Measurements from ENCODE around the gene CRYBB1. TPM values are rescaled to one million over a fixed set of nuclear protein-coding genes. Genes with fewer than 3 reads are reported as not detected.

The CRYBB1 gene
- total RNA-seq, 2 experiments from 2014 or later, result not detected

DNA sequence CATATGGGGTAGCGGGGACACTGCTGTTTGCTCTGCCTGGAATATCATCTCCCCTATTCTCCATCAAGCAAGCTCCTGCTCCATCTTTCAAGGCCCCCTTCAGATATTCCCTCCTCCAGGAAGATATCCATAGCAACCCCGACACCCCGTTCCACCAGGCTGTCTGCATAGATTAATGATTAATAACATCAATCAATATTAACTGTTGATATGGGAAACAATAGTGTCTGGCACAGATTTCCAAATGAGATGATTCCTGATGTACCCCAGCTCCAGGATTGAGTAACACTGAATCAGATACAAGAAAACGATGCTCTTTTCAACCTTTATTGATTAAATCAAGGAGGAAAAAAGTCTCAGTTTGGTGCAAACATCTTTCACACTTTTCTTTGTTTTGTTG is 20.3 kb downstream of the CRYBB1 start:
- H3K27ac Mint-ChIP-seq, result peak overlapping the region; percentile 60
- peaks cover 52% of the 10 kb centered on the region for H3K4me1 Mint-ChIP-seq (ENCODE audit: low read depth)
- no peak overlapping the region for H3K4me3 Mint-ChIP-seq

DNA sequence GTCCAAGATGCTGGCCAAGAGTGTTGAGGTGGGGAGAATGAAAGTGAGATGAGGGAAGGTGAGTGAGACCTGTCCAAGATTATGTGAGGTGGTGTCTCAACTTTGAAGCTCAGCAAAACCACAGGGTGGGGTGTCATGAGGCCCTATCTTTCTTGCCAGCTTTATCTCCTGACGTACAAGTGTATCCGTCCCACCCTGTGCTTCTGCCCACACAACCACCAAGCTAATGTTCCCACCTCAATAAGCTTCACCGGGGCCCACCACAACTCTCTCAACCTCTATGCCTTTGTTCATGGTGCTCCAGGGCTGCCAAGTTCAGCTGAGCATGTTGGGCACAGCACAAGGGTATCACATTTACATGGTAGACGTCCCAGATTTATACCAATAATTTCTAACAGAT is 20.8 kb downstream of the CRYBB1 start:
- Mint-ChIP-seq H3K4me3 (no peak overlapping the region), H3K9me3 (no peaks in the 10 kb centered on the region), H3K27ac (peak overlapping the region; percentile 60), H3K27me3 (no peaks in the 10 kb centered on the region), H3K36me3 (ENCODE audit: low read depth) (no peaks in the 10 kb centered on the region), H3K4me1 (ENCODE audit: low read depth) (peaks cover 57% of the 10 kb centered on the region)
- TF ChIP-seq, protein P1, sequence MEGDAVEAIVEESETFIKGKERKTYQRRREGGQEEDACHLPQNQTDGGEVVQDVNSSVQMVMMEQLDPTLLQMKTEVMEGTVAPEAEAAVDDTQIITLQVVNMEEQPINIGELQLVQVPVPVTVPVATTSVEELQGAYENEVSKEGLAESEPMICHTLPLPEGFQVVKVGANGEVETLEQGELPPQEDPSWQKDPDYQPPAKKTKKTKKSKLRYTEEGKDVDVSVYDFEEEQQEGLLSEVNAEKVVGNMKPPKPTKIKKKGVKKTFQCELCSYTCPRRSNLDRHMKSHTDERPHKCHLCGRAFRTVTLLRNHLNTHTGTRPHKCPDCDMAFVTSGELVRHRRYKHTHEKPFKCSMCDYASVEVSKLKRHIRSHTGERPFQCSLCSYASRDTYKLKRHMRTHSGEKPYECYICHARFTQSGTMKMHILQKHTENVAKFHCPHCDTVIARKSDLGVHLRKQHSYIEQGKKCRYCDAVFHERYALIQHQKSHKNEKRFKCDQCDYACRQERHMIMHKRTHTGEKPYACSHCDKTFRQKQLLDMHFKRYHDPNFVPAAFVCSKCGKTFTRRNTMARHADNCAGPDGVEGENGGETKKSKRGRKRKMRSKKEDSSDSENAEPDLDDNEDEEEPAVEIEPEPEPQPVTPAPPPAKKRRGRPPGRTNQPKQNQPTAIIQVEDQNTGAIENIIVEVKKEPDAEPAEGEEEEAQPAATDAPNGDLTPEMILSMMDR (IDR thresholded peaks at IDR 0.05), result no peak
- peak; percentile 79 for DNase-seq
- ChIA-PET POLR2A (interaction anchor here (0.6 to 2.5 kb wide), 10 partner anchors 9 to 166 kb away, joined by 3 to 12 read pairs (median 4); partner anchors contain the start of gene TFIP11), CTCF (interaction anchor here (0.7 to 1.7 kb wide), 3 partner anchors 9 to 112 kb away, joined by 3 to 7 read pairs (median 3); no protein-coding TSS in a partner anchor)
- ATAC-seq, result peak; percentile 61
- intact Hi-C loops (cut with micrococcal nuclease), result no loop called here

More for the DNA sequence above, 20.3 kb downstream of the CRYBB1 start:
- ATAC-seq (no peak), DNase-seq (no peak)
- Mint-ChIP-seq H3K9me3 (no peaks in the 10 kb centered on the region), H3K36me3 (ENCODE audit: low read depth) (no peaks in the 10 kb centered on the region), H3K27me3 (no peaks in the 10 kb centered on the region)
- TF ChIP-seq, protein P1 (IDR thresholded peaks at IDR 0.05), result no peak
- ChIA-PET CTCF (interaction anchor here (0.8 kb wide), 1 partner anchor 64 kb away, joined by 3 read pairs; no protein-coding TSS in a partner anchor), POLR2A (interaction anchor here (1.0 to 2.5 kb wide), 9 partner anchors 9 to 86 kb away, joined by 3 to 12 read pairs (median 4); partner anchors contain the start of gene TFIP11)
- intact Hi-C loops (cut with micrococcal nuclease), result no loop called here

DNA sequence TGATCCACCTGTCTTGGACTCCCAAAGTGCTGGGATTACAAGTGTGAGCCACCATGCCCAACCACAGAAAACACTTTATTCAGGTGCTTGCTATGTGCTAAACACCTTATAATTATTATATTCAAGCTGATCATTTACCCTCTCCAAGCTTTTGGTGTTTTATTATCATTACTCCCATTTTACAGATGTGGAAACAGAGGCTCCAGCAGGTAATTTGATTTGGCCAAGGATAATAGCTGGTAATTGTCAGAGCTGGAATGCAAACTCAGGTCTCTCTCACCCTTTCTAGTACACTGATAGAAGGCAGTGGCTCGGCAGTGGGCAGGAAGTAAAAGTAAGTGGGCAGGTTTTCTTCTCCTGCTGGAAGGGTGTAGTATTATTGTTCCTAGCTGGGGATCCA is 24.1 kb downstream of the CRYBB1 start:
- Mint-ChIP-seq H3K4me1 (ENCODE audit: low read depth) (peaks cover 60% of the 10 kb centered on the region), H3K27ac (no peak overlapping the region), H3K9me3 (no peaks in the 10 kb centered on the region), H3K36me3 (ENCODE audit: low read depth) (peaks cover 2% of the 10 kb centered on the region), H3K4me3 (no peak overlapping the region), H3K27me3 (no peaks in the 10 kb centered on the region)
- intact Hi-C loops (cut with micrococcal nuclease), result no loop called here
- DNase-seq (no peak), ATAC-seq (no peak)
- TF ChIP-seq, protein P1 (IDR thresholded peaks at IDR 0.05), result no peak
- POLR2A ChIA-PET, result interaction anchor here (0.8 to 1.2 kb wide), 5 partner anchors 14 to 70 kb away, joined by 3 read pairs; no protein-coding TSS in a partner anchor
- CTCF ChIA-PET, result interaction anchor here (0.9 to 1.5 kb wide), 3 partner anchors 10 to 45 kb away, joined by 3 read pairs; no protein-coding TSS in a partner anchor

DNA sequence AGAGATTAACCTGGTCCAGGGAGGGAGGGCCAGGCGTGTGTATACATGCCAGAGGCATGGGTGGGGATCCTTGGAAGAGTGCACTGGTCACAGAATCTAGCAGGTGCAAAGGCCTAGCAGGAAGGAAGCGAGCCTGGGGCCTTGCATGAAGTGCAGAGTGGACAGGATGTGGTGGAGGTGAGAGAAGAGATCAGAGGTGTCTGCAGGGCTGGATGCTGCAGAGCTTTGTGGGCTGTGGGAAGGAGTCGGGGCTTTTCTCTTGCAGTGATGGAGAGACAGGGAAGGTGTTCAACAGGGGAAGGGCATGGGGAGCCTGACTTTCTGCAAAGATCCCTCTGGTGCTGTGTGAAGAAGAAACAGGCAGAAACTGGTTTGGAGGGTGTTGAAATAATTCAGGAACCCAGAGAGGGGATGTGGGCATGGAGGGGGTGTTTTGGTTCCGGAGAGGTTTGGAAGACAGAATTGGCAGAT is 25.4 kb downstream of the CRYBB1 start:
- POLR2A ChIA-PET, result interaction anchor here (1.0 kb wide), 1 partner anchor 50 kb away, joined by 5 read pairs; no protein-coding TSS in a partner anchor
- Mint-ChIP-seq H3K36me3 (ENCODE audit: low read depth) (peaks cover 11% of the 10 kb centered on the region), H3K9me3 (no peaks in the 10 kb centered on the region), H3K4me1 (ENCODE audit: low read depth) (peaks cover 62% of the 10 kb centered on the region), H3K27me3 (no peaks in the 10 kb centered on the region), H3K4me3 (peak overlapping the region; percentile 0), H3K27ac (peak overlapping the region; percentile 53)
- DNase-seq (peak; percentile 79), ATAC-seq (peak; percentile 61)
- intact Hi-C loops (cut with micrococcal nuclease), result no loop called here
- TF ChIP-seq, protein P1 (IDR thresholded peaks at IDR 0.05), result no peak
- CTCF ChIA-PET, result interaction anchor here (1.0 to 1.5 kb wide), 4 partner anchors 8 to 86 kb away, joined by 3 read pairs; no protein-coding TSS in a partner anchor

All from activated CD8-positive, alpha-beta T cell treated with anti-CD3 and anti-CD28 coated beads for 36 hours (primary cell).